NCI-H524 treated with DMSO at 0.1 percent for 48 hours (cell line): ENCODE results near the gene NOL9.
"Not testable (repeated sequence)": the region's sequence is repeated elsewhere in the genome, so short reads cannot be mapped to it uniquely, and the experiment has no call there.

Experiments
- DNase-seq: peaks from one replicate; lab custom pipeline; 2025; lab: John Stamatoyannopoulos, UW

NOL9 gene

DNA sequence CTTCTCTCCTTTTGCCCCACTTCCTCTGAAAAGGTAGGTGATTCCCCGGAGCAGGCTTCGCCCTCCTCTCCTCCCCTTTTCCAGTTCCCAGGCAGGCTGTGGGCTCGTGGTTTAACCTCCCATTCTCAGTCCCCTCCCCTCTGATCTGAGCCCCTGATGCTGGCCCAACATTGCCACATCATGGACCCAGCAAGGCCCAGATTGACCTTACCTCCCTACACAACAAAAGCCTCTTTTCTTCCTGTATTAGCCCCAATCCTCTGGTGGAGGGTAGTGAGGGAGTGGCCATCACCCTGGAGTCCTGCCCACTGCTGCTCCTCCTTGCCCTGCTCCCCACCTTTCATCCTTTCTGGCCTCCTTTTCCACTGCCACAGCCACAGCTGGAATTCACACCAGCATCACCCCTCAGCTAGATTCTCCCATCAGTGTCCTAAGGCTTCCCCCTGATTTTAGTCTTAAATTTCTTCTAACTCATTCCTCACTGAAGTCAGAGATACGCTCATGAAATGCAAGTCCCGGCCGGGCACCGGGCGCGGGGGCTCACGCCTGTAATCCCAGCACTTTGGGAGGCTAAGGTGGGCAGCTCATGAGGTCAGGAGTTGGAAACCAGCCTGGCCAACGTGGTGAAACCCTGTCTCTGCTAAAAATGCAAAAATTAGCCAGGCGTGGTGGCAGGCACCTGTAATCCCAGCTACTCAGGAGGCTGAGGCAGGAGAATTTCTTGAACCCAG is 18.5 kb upstream of the NOL9 start:
- DNase-seq = no peak

DNA sequence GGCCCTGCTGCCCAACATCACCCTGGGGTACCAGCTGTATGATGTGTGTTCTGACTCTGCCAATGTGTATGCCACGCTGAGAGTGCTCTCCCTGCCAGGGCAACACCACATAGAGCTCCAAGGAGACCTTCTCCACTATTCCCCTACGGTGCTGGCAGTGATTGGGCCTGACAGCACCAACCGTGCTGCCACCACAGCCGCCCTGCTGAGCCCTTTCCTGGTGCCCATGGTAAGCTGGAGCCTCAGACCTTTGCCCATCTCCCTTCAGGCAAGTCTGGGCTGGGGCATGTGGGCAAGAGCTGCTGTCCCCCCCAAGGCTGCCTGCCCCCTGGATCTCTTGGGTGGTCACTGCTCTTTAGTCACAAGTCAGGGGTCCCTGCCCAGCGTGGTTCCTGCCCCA is 16.7 kb upstream of the NOL9 start:
- DNase-seq = no peak

DNA sequence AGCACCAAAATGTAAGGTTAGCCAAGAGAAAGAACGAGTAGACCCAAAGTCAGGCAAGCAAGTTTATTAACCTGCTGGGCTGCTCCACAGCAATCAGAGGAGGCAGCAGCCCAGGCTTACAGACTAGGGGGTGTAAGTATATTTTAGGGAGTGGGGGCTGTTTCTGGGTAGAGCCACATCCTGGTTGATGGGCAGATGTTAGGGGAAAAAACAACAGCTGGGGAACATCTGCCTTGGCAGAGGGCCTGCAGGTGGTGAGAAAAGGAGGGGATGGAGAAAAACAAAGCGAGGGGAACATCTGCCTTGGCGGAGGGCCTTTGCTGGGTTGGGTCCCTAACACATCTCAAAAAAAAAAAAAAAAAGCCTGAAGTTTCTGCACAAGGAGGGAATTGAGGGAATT is 15.8 kb upstream of the NOL9 start:
- no peak for DNase-seq

- DNase-seq = no peak
Measured at GRCh38 chr1:6569033-6569432, 14.7 kb upstream of the NOL9 start.

DNA sequence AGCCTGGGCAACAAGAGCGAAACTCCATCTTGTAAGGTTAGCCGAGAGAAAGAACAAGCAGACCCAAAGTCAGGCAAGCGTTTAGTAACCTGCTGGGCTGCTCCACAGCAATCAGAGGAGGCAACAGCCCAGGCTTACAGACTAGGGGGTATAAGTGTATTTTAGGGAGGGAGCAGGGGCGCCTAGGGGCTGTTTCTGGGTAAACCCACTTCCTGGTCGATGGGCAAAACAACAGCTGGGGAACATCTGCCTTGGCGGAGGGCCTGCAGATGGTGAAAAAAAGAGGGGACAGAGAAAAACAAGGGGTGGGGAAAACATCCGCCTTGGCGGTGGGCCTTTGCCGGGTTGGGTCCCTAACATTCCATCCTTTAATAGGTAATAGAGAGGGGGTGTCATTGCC is 6.0 kb upstream of the NOL9 start:
- no peak for DNase-seq

DNA sequence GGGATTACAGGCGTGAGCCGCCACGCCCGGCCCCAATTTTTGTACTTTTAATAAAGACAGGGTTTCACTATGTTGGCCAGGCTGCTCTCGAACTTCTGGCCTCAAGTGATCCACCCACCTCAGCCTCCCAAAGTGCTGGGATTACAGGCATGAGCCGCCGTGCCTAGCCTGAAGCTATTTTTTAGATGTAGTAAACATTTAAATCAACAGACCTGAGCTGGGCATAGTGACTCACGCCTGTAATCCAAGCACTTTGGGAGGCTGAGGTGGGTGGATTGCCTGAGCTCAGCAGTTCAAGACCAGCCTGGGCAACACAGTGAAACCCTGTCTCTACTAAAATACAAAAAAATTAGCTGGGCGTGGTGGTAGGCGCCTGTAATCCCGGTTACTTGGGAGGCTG is 4.8 kb upstream of the NOL9 start:
- not testable (repeated sequence) for DNase-seq

GRCh38 chr1:6557597-6557996 is 3.3 kb upstream of the NOL9 start:
- no peak for DNase-seq

DNA sequence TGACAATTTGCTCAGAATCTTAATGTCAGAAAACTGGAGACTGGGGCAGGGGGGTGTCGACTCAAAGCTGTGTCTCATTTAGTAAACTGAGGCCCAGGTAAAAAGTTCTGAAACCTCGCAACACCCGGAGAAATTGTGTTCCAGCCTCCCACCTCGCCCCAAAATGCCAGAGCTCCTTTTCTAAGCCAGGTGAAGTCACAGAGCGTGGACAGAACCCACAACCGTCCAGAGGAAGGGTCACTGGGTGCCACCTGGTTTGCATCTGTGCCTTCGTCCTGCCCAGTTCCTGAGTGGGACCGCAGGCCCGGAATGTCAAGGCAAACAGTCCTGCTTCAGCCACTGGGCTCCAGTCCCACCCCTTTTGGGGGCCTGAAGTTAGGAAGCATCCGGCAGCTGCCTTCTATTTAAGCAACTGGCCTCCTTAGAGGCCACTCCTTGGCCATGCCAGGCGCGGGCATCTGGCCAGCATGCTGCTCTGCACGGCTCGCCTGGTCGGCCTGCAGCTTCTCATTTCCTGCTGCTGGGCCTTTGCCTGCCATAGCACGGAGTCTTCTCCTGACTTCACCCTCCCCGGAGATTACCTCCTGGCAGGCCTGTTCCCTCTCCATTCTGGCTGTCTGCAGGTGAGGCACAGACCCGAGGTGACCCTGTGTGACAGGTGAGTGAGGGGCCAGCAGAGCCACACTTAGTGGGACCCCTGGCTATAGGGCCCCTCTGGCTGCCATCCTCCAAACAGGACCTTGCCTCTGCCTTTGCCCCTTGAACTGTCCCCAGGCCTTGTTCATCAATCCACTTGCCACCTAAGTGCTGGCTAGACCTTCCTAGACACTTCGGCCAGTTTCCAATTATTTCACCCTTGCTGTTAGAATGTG is 830 bp upstream of the NOL9 start, which contains the start of gene TAS1R1:
Gene TAS1R1, plus strand, starts transcription at position 401 of the 872 bp plus-strand sequence. Its CDS starts 67 bp downstream, at position 468.
- no peak for DNase-seq

- no peak for DNase-seq
Measured at GRCh38 chr1:6547301-6547700, 7.0 kb downstream of the NOL9 start.

- no peak for DNase-seq
Measured at GRCh38 chr1:6546326-6546725, 8.0 kb downstream of the NOL9 start.

DNA sequence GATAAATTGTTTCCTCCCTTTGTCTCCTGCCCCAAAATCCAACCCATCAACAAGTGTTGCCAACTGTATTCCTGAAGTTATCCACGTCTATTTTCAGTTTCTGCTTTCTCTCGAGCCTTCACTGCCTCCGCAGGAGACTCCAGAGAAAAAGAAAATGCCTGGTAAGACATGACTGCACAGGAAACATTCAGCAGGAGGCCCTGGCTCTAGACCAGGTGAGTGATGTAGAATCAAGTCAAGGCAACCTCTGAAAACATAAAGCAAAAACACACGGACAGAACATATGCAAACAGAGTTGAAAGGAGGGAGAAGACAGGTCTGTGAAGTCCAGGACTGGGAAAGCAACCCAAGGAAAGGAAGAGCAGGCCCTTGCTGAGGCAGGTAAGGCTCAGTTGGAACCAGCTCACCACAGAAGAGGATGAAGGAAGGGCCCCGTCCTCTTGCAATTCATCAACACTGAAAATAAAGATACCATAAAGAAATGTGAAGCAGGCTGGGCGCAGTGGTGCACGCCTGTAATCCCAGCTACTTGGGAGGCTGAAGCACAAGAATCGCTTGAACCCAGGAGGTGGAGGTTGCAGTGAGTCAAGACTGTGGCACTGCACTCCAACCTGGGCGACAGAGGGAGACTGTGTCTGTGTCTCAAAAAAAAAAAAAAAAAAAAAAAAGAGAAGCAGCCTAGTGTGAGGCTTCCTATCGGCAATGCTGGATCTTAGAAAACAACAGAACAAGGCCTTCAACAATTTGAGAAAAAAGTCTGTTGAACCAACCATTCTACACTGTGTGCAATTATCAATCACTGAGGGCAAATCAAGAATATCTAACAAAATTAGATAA is 8.8 kb downstream of the NOL9 start:
- no peak for DNase-seq

DNA sequence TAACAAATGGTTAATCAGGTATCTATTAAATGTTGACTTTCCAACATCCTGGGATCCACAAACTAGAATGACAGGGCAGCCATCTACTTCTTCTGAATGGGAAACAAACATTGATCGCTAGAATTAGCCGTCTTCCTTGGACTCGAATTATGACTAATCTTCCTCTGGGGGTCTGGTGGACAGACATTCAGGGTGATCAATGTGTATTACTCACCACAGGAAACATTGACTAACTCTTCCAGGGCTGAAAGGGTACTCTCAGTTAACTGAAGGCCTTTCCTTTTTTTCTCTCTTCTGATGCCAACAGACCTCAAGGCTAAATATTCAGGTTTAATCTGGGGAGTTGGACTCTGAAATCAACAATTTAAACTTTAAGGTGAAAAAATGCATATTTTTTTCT is 9.5 kb downstream of the NOL9 start:
- DNase-seq = no peak

- no peak for DNase-seq
Measured at GRCh38 chr1:6538956-6539355, 15.4 kb downstream of the NOL9 start.

DNA sequence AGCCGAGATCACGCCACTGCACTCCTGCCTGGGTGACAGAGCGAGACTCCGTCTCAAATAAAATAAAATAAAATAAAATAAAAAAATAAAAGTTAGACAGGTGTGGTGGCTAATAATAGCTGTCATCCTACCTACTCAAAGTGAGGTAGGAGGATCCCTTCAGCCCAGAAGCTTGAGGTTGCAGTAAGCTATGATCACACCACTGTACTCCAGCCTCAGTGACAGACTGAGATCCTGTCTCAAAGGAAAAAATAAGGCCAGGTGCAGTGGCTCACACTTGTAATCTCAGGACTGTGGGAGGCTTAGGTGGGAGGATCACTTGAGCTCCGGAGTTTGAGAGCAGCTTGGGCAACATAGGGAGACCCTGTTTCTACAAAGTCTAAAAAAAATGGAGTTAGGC is 18.0 kb downstream of the NOL9 start:
- DNase-seq = no peak

DNA sequence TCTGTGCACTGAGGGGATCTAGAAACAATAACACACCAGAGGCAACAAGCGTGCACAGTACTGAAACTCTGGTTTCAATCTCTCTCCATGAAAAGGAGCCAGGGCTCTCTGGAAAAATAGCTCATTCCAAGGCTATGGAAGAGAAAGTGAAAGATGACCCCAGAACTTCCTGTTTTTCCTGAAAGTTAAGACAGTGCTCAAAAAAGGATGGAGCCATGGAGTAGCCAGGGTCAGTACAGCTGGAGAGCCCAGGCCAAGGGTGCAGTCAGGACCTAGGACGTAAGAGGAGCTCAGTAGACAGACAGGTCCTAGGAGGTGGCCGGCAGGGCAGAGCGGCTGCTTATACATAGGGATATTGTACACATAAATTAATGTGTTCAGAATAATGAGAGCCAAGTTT is 19.1 kb downstream of the NOL9 start:
- DNase-seq = no peak

GRCh38 chr1:6534248-6534822 is 20.0 kb downstream of the NOL9 start:
- DNase-seq = no peak

GRCh38 chr1:6531996-6532395 is 22.3 kb downstream of the NOL9 start:
- no peak for DNase-seq

- no peak for DNase-seq
Measured at GRCh38 chr1:6530504-6531160, 23.7 kb downstream of the NOL9 start.

DNA sequence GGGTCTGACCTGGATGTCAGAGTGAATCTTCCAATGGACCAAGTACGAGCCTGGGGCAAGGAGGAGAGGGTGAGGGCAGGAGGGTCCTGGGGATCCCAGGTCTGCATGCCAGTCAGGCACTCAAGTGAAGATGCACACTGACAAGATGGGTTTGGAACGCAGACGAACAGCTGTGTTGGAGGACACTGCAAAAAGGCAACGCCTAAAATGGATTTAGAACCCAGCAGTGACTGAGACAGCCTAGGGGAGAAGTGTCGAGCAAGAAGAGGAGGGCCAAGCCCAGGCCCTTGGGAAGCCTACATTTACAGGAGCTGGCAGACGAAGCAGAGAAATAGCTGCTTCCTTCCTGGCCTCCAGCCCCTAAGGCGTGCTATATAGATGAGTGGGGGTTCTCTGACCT is 25.8 kb downstream of the NOL9 start:
- no peak for DNase-seq

DNA sequence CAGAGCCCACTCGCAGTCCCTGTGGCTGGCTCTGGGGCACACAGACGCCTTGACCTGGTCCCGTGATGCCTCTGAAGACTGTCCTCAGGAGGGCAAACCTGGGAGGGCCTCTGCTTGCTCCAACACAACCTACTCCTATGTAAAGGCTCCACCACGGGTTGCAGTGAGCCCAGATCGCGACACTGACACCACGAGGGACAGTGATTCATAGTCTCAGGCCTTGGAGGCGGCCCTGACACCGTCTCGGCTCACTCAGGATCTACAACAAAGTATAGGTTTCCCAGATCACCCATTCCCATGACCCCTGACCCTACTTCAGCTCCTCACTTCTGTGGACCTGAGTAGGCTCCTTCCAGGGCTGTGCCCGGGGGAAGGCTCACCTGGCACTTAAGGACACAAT is 28.0 kb downstream of the NOL9 start:
- no peak for DNase-seq

DNA sequence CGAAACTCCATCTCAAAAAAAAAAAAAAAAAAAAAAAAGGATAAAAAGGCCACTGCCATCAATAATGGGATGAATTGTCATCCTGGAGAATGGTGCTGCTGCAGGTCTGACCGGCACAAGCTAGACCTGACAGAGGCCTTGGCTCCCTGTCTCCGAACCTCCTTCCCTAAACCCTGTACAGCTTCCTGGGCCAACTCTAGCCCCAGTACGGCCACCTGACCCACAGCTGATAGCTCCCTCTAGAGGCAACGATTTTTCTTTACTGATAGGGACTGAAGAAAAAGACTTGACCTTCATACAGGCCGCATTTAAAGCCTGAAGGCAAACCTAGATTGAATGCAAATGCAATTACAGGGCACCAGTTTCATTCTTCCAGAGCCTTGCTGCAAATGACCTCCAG is 30.7 kb downstream of the NOL9 start:
- peak; percentile 9 for DNase-seq

DNA sequence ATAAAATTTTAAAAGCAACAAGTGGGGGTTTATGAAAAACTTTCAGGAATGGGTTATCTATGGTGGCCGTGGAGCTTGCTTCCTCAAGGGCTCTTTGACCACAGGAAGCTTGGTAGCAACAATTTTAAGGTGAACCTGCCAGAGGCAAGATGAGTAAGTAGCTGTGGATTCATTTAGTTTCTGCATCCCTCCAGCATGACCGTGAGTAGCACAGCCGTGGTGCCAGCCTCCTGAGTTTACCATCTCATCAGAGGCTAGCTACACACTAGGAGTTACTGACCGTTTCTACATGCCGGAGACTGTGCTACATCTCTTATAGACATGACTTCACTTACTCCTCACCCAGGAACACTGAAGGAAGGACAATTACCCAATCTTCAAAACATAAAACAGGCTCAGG is 32.8 kb downstream of the NOL9 start:
- no peak for DNase-seq
